ENCODE data around the gene FOCAD.

DNA sequence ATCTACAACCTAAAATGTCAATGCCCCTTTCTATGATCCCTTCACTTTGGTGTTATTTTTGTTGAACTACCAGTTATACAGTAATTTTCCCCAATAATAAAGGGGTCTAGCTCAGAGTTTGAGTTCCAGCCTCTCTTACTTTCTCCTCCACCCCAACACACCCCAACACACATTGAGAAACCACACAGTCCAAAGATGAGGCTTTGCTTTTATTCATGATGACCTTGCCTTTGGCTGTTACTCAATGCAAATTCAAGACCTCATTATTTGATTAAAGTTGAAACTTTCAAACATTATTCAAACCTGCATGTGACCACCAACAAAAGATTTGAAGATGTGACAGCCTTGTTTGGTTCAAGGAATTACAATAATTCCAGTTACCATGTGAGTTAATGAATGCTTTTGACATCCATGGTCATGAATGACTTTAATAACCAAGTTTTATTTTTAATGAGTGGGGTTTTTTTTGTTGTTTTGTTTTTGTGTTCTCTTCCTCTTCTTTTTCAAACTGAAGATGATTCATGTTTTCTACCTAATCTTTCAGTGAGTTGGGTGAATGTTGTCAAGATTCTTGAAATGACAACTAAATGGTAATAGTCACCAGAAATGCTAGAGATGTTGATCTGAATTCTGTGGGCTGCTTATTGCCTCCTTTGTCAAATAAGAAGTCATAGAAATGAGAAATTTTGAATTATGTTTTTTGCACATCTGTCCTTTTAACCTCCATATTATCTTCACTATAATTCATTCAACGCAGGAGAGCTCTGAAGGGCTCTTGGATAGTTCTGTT is 241.4 kb downstream of the FOCAD start:
- TF ChIP-seq, protein P1, sequence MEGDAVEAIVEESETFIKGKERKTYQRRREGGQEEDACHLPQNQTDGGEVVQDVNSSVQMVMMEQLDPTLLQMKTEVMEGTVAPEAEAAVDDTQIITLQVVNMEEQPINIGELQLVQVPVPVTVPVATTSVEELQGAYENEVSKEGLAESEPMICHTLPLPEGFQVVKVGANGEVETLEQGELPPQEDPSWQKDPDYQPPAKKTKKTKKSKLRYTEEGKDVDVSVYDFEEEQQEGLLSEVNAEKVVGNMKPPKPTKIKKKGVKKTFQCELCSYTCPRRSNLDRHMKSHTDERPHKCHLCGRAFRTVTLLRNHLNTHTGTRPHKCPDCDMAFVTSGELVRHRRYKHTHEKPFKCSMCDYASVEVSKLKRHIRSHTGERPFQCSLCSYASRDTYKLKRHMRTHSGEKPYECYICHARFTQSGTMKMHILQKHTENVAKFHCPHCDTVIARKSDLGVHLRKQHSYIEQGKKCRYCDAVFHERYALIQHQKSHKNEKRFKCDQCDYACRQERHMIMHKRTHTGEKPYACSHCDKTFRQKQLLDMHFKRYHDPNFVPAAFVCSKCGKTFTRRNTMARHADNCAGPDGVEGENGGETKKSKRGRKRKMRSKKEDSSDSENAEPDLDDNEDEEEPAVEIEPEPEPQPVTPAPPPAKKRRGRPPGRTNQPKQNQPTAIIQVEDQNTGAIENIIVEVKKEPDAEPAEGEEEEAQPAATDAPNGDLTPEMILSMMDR (conservative IDR thresholded peaks at IDR 0.05; ENCODE audit: low read depth, low read length): no peak
- no peak for TF ChIP-seq EZH2phosphoT487 (IDR thresholded peaks at IDR 0.05; ENCODE audit: borderline replicate concordance, low read length)

All from PC-3 (cell line).